ENCODE measurements around the gene HAS3. TPM values are rescaled to one million over a fixed set of nuclear protein-coding genes. Genes with fewer than 3 reads are reported as not detected.

HAS3 gene
- total and polyA plus RNA-seq, 9 donors = 0.83 to 3.2 (median 1.8) TPM

GRCh38 chr16:69113216-69113615, 7.8 kb downstream of the HAS3 start:
- TF ChIP-seq POLR2A (IDR thresholded peaks at IDR 0.05) (no peak), EP300 (IDR thresholded peaks at IDR 0.05) (no peak)
- TF ChIP-seq, protein P1, sequence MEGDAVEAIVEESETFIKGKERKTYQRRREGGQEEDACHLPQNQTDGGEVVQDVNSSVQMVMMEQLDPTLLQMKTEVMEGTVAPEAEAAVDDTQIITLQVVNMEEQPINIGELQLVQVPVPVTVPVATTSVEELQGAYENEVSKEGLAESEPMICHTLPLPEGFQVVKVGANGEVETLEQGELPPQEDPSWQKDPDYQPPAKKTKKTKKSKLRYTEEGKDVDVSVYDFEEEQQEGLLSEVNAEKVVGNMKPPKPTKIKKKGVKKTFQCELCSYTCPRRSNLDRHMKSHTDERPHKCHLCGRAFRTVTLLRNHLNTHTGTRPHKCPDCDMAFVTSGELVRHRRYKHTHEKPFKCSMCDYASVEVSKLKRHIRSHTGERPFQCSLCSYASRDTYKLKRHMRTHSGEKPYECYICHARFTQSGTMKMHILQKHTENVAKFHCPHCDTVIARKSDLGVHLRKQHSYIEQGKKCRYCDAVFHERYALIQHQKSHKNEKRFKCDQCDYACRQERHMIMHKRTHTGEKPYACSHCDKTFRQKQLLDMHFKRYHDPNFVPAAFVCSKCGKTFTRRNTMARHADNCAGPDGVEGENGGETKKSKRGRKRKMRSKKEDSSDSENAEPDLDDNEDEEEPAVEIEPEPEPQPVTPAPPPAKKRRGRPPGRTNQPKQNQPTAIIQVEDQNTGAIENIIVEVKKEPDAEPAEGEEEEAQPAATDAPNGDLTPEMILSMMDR (IDR thresholded peaks at IDR 0.05) = no peak
- no peaks in the 10 kb centered on the region for H3K4me1 ChIP-seq (ENCODE audit: insufficient read depth)
- intact Hi-C loops (cut with DNase I) = no loop called here
- no peak overlapping the region for H3K4me3 ChIP-seq
- H3K27me3 ChIP-seq = no peaks in the 10 kb centered on the region
- no peaks in the 10 kb centered on the region for H3K36me3 ChIP-seq
- 81 to 85% (median 81%) methylated on average over 7 of the region's 7 CpGs for WGBS, 3 donors
- no peaks in the 10 kb centered on the region for H3K9me3 ChIP-seq
- DNase-seq = peak in 1 of 5 donors; percentile 18
- no peak overlapping the region for H3K27ac ChIP-seq

DNA sequence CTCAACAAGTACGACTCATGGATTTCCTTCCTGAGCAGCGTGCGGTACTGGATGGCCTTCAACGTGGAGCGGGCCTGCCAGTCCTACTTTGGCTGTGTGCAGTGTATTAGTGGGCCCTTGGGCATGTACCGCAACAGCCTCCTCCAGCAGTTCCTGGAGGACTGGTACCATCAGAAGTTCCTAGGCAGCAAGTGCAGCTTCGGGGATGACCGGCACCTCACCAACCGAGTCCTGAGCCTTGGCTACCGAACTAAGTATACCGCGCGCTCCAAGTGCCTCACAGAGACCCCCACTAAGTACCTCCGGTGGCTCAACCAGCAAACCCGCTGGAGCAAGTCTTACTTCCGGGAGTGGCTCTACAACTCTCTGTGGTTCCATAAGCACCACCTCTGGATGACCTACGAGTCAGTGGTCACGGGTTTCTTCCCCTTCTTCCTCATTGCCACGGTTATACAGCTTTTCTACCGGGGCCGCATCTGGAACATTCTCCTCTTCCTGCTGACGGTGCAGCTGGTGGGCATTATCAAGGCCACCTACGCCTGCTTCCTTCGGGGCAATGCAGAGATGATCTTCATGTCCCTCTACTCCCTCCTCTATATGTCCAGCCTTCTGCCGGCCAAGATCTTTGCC, 9.0 kb downstream of the HAS3 start:
- no peak overlapping the region for H3K4me3 ChIP-seq
- H3K36me3 ChIP-seq = no peaks in the 10 kb centered on the region
- H3K27ac ChIP-seq = no peak overlapping the region
- intact Hi-C loops (cut with DNase I) = no loop called here
- TF ChIP-seq, protein P1 (IDR thresholded peaks at IDR 0.05) = no peak
- TF ChIP-seq EP300 (IDR thresholded peaks at IDR 0.05) (no peak), POLR2A (IDR thresholded peaks at IDR 0.05) (no peak)
- no peaks in the 10 kb centered on the region for H3K9me3 ChIP-seq
- H3K27me3 ChIP-seq = no peaks in the 10 kb centered on the region
- H3K4me1 ChIP-seq (ENCODE audit: insufficient read depth) = no peaks in the 10 kb centered on the region
- peak in 1 of 5 donors; percentile 23 for DNase-seq
- 91 to 94% (median 94%) methylated on average over 22 to 25 of the region's 25 CpGs for WGBS, 3 donors

DNA sequence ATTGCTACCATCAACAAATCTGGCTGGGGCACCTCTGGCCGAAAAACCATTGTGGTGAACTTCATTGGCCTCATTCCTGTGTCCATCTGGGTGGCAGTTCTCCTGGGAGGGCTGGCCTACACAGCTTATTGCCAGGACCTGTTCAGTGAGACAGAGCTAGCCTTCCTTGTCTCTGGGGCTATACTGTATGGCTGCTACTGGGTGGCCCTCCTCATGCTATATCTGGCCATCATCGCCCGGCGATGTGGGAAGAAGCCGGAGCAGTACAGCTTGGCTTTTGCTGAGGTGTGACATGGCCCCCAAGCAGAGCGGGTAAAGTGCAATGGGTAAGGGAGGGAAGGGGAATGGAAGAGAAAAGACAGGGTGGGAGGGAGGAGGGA, 9.5 kb downstream of the HAS3 start:
- no peaks in the 10 kb centered on the region for H3K36me3 ChIP-seq
- H3K4me3 ChIP-seq = no peak overlapping the region
- WGBS, 3 donors = 96 to 98% (median 97%) methylated on average over 6 of the region's 6 CpGs
- H3K9me3 ChIP-seq = no peaks in the 10 kb centered on the region
- no peaks in the 10 kb centered on the region for H3K27me3 ChIP-seq
- no peaks in the 10 kb centered on the region for H3K4me1 ChIP-seq (ENCODE audit: insufficient read depth)
- H3K27ac ChIP-seq = no peak overlapping the region
- TF ChIP-seq, protein P1 (IDR thresholded peaks at IDR 0.05) = no peak
- TF ChIP-seq EP300 (IDR thresholded peaks at IDR 0.05) (no peak), POLR2A (IDR thresholded peaks at IDR 0.05) (no peak)
- DNase-seq = no peak
- intact Hi-C loops (cut with DNase I) = loop anchor here in 1 of 4 donors (5.0 kb wide), 1 partner anchor 263 kb away; no protein-coding TSS in a partner anchor

DNA sequence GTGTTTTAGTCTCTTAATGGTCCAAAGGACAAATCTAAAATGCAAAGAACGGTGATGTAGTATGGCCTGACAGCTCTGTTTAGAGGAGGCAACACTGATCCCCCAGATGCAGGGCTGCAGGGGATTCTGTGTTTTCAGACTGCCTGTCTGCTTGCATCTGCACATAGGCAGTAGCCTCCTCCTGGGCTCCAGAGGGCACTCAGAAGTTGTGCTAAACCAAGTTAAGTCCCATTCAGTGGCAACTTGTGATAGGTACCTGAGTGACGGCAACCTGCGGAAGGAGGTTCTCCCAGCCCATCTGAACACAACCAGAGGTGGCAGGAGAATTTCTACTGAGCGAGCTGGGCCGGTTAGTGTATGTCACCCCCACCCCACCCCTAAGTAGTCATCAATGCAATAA, 9.9 kb downstream of the HAS3 start:
- Histone ChIP-seq H3K27ac (no peak overlapping the region), H3K9me3 (no peaks in the 10 kb centered on the region), H3K27me3 (no peaks in the 10 kb centered on the region), H3K4me1 (ENCODE audit: insufficient read depth) (no peaks in the 10 kb centered on the region), H3K36me3 (no peaks in the 10 kb centered on the region), H3K4me3 (no peak overlapping the region)
- peak in 1 of 5 donors; percentile 11 for DNase-seq
- WGBS, 3 donors = 95 to 96% (median 96%) methylated on average over 5 of the region's 5 CpGs
- intact Hi-C loops (cut with DNase I) = loop anchor here in 1 of 4 donors (5.0 kb wide), 1 partner anchor 263 kb away; no protein-coding TSS in a partner anchor
- TF ChIP-seq POLR2A (IDR thresholded peaks at IDR 0.05) (no peak), EP300 (IDR thresholded peaks at IDR 0.05) (no peak)
- TF ChIP-seq, protein P1 (IDR thresholded peaks at IDR 0.05) = no peak
